Measurements from ENCODE around the gene TLCD3B. TPM values are rescaled to one million over a fixed set of nuclear protein-coding genes. Genes with fewer than 3 reads are reported as not detected.
A peak's percentile ranks its signal among the peaks of the same experiment; 100 is the strongest.

The TLCD3B gene
- total and polyA plus RNA-seq, 12 donors: 0.11 to 10.6 (median 0.72) TPM; not detected in 3

DNA sequence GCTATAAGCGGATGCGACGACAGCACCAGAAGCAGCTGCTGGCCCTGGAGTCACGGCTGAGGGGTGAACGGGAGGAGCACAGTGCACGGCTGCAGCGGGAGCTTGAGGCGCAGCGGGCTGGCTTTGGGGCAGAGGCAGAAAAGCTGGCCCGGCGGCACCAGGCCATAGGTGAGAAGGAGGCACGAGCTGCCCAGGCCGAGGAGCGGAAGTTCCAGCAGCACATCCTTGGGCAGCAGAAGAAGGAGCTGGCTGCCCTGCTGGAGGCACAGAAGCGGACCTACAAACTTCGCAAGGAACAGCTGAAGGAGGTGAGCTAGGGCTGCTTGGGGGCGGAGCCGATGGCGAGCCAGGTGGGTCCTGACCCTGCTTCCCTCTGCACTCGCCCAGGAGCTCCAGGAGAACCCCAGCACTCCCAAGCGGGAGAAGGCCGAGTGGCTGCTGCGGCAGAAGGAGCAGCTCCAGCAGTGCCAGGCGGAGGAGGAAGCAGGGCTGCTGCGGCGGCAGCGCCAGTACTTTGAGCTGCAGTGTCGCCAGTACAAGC, 45.7 kb downstream of the TLCD3B start:
- Histone ChIP-seq H3K4me1 (replicated peaks in 1 of 2) (peaks cover 0 to 2% of the 10 kb centered on the region in 2 donors), H3K27me3 (no peaks in the 10 kb centered on the region), H3K4me3 (no peak overlapping the region), H3K9me3 (replicated peaks in 1 of 3) (no peaks in the 10 kb centered on the region), H3K27ac (no peak overlapping the region), H3K36me3 (replicated peaks in 1 of 2) (peaks cover 0 to 99% of the 10 kb centered on the region in 2 donors)
- TF ChIP-seq CTCF (IDR thresholded peaks at IDR 0.05) (no peak), POLR2A (IDR thresholded peaks at IDR 0.05) (no peak)
- intact Hi-C loops (cut with DNase I): no loop called here
- WGBS, 4 donors: 91 to 95% (median 94%) methylated on average over 15 to 28 of the region's 28 CpGs
- DNase-seq: no peak

GRCh38 chr16:29984764-29985147, 46.3 kb downstream of the TLCD3B start:
- peaks cover 0 to 99% of the 10 kb centered on the region in 2 donors for H3K36me3 ChIP-seq (replicated peaks in 1 of 2)
- TF ChIP-seq POLR2A (IDR thresholded peaks at IDR 0.05) (no peak), CTCF (IDR thresholded peaks at IDR 0.05) (no peak)
- H3K27me3 ChIP-seq: no peaks in the 10 kb centered on the region
- 80 to 91% (median 89%) methylated on average over 5 of the region's 5 CpGs for WGBS, 4 donors
- H3K4me3 ChIP-seq: no peak overlapping the region
- peaks cover 6 to 8% of the 10 kb centered on the region in 2 donors for H3K4me1 ChIP-seq (replicated peaks in 1 of 2)
- DNase-seq: no peak
- no peak overlapping the region for H3K27ac ChIP-seq
- no peaks in the 10 kb centered on the region for H3K9me3 ChIP-seq (replicated peaks in 1 of 3)
- intact Hi-C loops (cut with DNase I): no loop called here

GRCh38 chr16:29984137-29984763, 46.8 kb downstream of the TLCD3B start:
- peak overlapping the region in 1 of 5 donors; percentile 20 for H3K27ac ChIP-seq
- TF ChIP-seq POLR2A (IDR thresholded peaks at IDR 0.05) (no peak), CTCF (IDR thresholded peaks at IDR 0.05) (no peak)
- intact Hi-C loops (cut with DNase I): no loop called here
- H3K36me3 ChIP-seq (replicated peaks in 1 of 2): peaks cover 0 to 100% of the 10 kb centered on the region in 2 donors
- H3K27me3 ChIP-seq: no peaks in the 10 kb centered on the region
- H3K9me3 ChIP-seq (replicated peaks in 1 of 3): no peaks in the 10 kb centered on the region
- WGBS, 4 donors: 78 to 84% (median 82%) methylated on average over 6 of the region's 6 CpGs
- no peak overlapping the region for H3K4me3 ChIP-seq
- no peak for DNase-seq
- H3K4me1 ChIP-seq (replicated peaks in 1 of 2): peaks cover 9 to 13% of the 10 kb centered on the region in 2 donors

DNA sequence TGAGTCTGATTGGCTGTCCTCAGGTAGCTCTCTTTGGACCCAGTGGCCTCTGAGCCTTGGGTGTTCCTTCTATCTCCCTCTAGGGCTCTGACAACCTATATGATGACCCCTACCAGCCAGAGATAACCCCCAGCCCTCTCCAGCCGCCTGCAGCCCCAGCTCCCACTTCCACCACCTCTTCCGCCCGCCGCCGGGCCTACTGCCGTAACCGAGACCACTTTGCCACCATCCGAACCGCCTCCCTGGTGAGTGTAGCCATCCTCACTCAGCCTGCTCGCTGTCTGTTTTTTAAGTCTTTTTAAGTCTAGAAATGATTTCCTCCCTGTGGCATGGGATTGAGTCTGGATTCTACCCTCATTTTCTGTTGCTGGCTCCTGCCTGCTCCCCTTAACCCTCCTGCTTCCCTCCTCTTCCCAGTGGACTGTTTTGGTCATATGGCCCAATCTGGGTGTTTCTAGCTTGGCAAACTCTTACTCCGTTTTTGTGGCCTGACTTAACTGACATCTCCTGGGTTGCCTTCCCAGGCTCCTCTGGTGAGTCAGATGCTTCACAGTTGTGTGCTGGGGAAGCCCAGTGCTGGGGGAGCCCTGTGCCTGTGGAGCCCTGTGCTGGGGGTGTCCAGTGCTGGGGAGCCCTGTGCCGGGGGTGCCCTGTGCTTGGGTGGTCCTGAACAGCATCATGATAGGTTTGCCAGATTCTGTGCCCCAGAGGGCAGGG, 47.5 kb downstream of the TLCD3B start:
- no peaks in the 10 kb centered on the region for H3K9me3 ChIP-seq (replicated peaks in 1 of 3)
- 81 to 85% (median 83%) methylated on average over 11 to 12 of the region's 12 CpGs for WGBS, 4 donors
- TF ChIP-seq POLR2A (IDR thresholded peaks at IDR 0.05) (no peak), CTCF (IDR thresholded peaks at IDR 0.05) (no peak)
- DNase-seq: no peak
- peaks cover 0 to 100% of the 10 kb centered on the region in 2 donors for H3K36me3 ChIP-seq (replicated peaks in 1 of 2)
- H3K4me3 ChIP-seq: no peak overlapping the region
- intact Hi-C loops (cut with DNase I): no loop called here
- peak overlapping the region in 1 of 5 donors; percentile 20 for H3K27ac ChIP-seq
- H3K4me1 ChIP-seq (replicated peaks in 1 of 2): peaks cover 9 to 14% of the 10 kb centered on the region in 2 donors
- no peaks in the 10 kb centered on the region for H3K27me3 ChIP-seq
